ENCODE data around the gene STRADA. TPM values are rescaled to one million over a fixed set of nuclear protein-coding genes. Genes with fewer than 3 reads are reported as not detected.

The STRADA gene
- total and polyA plus RNA-seq, 2 experiments from 2014 or later, result 18.0 to 28.8 TPM

GRCh38 chr17:63685041-63685440, 56.6 kb downstream of the STRADA start:
- Histone ChIP-seq H3K27me3 (ENCODE audit: insufficient read depth) (no peaks in the 10 kb centered on the region), H3K4me2 (no peak overlapping the region), H3K9me2 (ENCODE audit: insufficient read depth) (no peaks in the 10 kb centered on the region), H3K79me2 (replicated peaks; ENCODE audit: insufficient read depth) (no peaks in the 10 kb centered on the region), H3F3A (replicated peaks; ENCODE audit: low read depth) (0 out of 2 replicates have a peak, but pooled peaks cover 3% of the 10 kb centered on the region), H3K4me3 (no peak overlapping the region), H3K27ac (ENCODE audit: low read depth) (0 out of 2 replicates have a peak overlapping the region, but pooled peaks have one; percentile 50), H3K4me1 (ENCODE audit: insufficient read depth) (peaks cover 5% of the 10 kb centered on the region; the same call in 1 of the 2 replicates), H3K36me3 (ENCODE audit: insufficient read depth) (peaks cover 4% of the 10 kb centered on the region; the same call in 1 of the 2 replicates), H4K20me1 (replicated peaks; ENCODE audit: insufficient read depth) (no peaks in the 10 kb centered on the region; the same call in 1 of the 2 replicates), H2AFZ (no peak overlapping the region)
- Mint-ChIP-seq H3K4me1 (peaks cover 8% of the 10 kb centered on the region; the same call in 2 of the 3 replicates), H3K27ac (no peak overlapping the region), H3K4me3 (no peak overlapping the region), H3K27me3 (ENCODE audit: insufficient read depth, low read depth, poor library complexity) (no peaks in the 10 kb centered on the region), H3K9me3 (no peaks in the 10 kb centered on the region), H3K36me3 (ENCODE audit: low read depth) (peaks cover 5% of the 10 kb centered on the region)
- ATAC-seq (no peak), DNase-seq (ENCODE audit: low spot score) (no peak)
- TF ChIP-seq ZNF331 (CRISPR knock-in tag; IDR thresholded peaks at IDR 0.05; ENCODE audit: low read depth), result no peak
- no peak for TF ChIP-seq REST (IDR thresholded peaks at IDR 0.05; ENCODE audit: unreplicated experiment)
- no peak for TF ChIP-seq JUNB (IDR thresholded peaks at IDR 0.05; ENCODE audit: unreplicated experiment)

GRCh38 chr17:63682981-63683380, 58.6 kb downstream of the STRADA start:
- Mint-ChIP-seq H3K9me3 (no peaks in the 10 kb centered on the region), H3K27me3 (ENCODE audit: insufficient read depth, low read depth, poor library complexity) (no peaks in the 10 kb centered on the region), H3K4me3 (no peak overlapping the region), H3K27ac (no peak overlapping the region), H3K4me1 (peaks cover 8% of the 10 kb centered on the region; the same call in 2 of the 3 replicates), H3K36me3 (ENCODE audit: low read depth) (peaks cover 2% of the 10 kb centered on the region; the same call in 2 of the 3 replicates)
- Histone ChIP-seq H3K4me1 (ENCODE audit: insufficient read depth) (peaks cover 5% of the 10 kb centered on the region; the same call in 1 of the 2 replicates), H3K4me2 (no peak overlapping the region), H3K36me3 (ENCODE audit: insufficient read depth) (peaks cover 4% of the 10 kb centered on the region; the same call in 1 of the 2 replicates), H3K79me2 (replicated peaks; ENCODE audit: insufficient read depth) (no peaks in the 10 kb centered on the region), H2AFZ (no peak overlapping the region), H3K9me2 (ENCODE audit: insufficient read depth) (no peaks in the 10 kb centered on the region), H3K27ac (ENCODE audit: low read depth) (no peak overlapping the region), H3K27me3 (ENCODE audit: insufficient read depth) (no peaks in the 10 kb centered on the region), H3F3A (replicated peaks; ENCODE audit: low read depth) (0 out of 2 replicates have a peak, but pooled peaks cover 3% of the 10 kb centered on the region), H4K20me1 (replicated peaks; ENCODE audit: insufficient read depth) (no peaks in the 10 kb centered on the region; the same call in none of the 2 replicates), H3K4me3 (no peak overlapping the region)
- TF ChIP-seq CTCF (conservative IDR thresholded peaks at IDR 0.05; ENCODE audit: low read depth in 2 of 2), result no peak
- ATAC-seq (no peak), DNase-seq (ENCODE audit: low spot score) (no peak)
